Left lobe of liver (tissue), 2 donors: ENCODE data around the gene POLA1. TPM values are rescaled to one million over a fixed set of nuclear protein-coding genes. Genes with fewer than 3 reads are reported as not detected.
"Not testable (repeated sequence)": the region's sequence is repeated elsewhere in the genome, so short reads cannot be mapped to it uniquely, and the experiment has no call there.

Source experiments
- ATAC-seq: fragments of 200-7000 bp; cut with Tn5 transposase; one replicate; pipeline ENCODE4 v1.9.1; 2020; ENCODE audit warnings: mild to moderate bottlenecking, moderate library complexity
- DNase-seq: peaks from one replicate; pipeline ENCODE4 v3.0.0-alpha.2; 2020; ENCODE audit warnings: low spot score
- total RNA-seq: library from RNA; stranded (reverse); gene quantifications from one replicate; pipeline ENCODE4 v1.2.1, GENCODE V29; 2021
- donor health status: DM: no; HTN: no; CAD: no; lungs with moderate emphysema.
- donor health status: DM: no; HTN: yes; CAD: no.

The POLA1 gene, protein sequence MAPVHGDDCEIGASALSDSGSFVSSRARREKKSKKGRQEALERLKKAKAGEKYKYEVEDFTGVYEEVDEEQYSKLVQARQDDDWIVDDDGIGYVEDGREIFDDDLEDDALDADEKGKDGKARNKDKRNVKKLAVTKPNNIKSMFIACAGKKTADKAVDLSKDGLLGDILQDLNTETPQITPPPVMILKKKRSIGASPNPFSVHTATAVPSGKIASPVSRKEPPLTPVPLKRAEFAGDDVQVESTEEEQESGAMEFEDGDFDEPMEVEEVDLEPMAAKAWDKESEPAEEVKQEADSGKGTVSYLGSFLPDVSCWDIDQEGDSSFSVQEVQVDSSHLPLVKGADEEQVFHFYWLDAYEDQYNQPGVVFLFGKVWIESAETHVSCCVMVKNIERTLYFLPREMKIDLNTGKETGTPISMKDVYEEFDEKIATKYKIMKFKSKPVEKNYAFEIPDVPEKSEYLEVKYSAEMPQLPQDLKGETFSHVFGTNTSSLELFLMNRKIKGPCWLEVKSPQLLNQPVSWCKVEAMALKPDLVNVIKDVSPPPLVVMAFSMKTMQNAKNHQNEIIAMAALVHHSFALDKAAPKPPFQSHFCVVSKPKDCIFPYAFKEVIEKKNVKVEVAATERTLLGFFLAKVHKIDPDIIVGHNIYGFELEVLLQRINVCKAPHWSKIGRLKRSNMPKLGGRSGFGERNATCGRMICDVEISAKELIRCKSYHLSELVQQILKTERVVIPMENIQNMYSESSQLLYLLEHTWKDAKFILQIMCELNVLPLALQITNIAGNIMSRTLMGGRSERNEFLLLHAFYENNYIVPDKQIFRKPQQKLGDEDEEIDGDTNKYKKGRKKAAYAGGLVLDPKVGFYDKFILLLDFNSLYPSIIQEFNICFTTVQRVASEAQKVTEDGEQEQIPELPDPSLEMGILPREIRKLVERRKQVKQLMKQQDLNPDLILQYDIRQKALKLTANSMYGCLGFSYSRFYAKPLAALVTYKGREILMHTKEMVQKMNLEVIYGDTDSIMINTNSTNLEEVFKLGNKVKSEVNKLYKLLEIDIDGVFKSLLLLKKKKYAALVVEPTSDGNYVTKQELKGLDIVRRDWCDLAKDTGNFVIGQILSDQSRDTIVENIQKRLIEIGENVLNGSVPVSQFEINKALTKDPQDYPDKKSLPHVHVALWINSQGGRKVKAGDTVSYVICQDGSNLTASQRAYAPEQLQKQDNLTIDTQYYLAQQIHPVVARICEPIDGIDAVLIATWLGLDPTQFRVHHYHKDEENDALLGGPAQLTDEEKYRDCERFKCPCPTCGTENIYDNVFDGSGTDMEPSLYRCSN (N-terminal part only)
- 3.0 TPM for total RNA-seq

DNA sequence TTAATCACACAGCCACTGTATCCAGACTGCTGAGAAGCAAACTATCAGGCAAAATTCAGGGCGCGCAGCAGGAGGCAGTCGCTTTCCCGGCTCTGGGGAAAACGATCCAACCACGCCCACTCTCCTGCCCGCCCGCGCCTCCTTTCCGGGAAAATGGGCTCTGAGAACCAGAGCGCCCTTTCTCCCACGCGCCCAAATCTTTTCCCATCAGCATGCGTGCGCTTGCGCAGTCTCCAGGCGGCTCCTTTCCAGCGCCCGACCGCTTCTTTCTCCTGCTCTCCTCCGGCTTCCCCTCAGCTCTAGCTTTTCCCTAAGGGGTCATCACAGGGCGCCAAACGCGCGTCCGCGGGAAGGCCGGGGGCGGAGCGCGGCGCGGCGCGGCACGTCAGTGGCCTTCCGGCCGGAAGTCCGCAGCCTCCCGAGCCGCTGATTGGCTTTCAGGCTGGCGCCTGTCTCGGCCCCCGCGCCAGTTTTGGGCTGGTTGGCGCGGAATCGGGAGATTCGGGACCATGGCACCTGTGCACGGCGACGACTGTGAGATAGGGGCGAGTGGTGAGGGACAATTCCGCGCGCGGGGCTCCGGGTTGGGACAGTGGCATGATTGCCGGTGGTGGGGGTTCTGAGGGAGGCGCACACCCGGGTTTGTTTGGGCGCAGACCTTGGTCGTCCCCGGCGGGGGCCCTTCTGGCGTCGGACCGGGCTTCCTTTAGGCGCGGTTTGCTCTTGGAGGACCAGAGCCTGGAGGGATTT lies at the start of gene POLA1:
Gene POLA1, plus strand, starts transcription at position 466 of the 750 bp plus-strand sequence. Its CDS starts 44 bp downstream, at position 510.
- DNase-seq: peak; percentile 93
- ATAC-seq: peak; percentile 99

DNA sequence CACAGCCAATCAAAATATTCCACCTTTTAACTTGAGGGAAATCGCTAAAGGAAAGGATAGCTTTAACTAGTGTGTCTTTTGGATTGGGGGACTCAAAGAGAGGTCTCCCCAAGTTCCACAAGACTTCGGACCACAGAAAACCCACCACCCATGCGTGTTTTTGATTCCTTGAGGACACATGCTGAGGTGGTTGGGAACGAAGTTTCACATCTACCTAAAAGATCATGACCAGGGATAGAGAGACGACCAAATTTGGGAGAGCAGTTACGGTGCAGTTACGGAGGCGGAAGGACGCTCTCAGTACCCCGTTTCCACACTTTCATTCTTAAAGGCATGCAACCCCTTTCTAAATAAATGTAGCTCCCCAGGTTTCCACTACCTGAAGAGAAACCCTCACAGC lies 47.7 kb upstream of the POLA1 start:
- ATAC-seq (no peak), DNase-seq (no peak)

DNA sequence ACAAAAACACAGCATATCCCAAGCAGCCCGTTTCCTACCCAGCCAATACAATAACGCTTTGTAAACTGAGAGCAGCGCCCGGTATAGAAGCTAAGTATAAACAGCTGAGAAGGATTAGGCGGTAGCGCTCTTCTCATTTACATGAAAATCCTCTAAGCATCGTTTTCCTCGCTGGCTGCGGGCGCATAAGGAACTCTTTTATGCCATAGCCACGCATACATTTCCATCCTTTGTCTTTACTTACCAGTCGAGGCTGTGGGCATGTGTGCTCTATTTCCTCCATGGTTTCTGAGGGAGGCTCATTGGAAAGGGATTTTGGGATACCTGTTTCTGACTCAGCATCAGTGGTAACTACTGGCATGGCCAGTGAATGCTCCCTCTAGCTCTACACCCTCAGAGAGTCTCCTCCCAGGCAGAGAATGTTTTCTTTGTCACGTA lies 47.0 kb upstream of the POLA1 start:
- ATAC-seq (no peak), DNase-seq (no peak)

DNA sequence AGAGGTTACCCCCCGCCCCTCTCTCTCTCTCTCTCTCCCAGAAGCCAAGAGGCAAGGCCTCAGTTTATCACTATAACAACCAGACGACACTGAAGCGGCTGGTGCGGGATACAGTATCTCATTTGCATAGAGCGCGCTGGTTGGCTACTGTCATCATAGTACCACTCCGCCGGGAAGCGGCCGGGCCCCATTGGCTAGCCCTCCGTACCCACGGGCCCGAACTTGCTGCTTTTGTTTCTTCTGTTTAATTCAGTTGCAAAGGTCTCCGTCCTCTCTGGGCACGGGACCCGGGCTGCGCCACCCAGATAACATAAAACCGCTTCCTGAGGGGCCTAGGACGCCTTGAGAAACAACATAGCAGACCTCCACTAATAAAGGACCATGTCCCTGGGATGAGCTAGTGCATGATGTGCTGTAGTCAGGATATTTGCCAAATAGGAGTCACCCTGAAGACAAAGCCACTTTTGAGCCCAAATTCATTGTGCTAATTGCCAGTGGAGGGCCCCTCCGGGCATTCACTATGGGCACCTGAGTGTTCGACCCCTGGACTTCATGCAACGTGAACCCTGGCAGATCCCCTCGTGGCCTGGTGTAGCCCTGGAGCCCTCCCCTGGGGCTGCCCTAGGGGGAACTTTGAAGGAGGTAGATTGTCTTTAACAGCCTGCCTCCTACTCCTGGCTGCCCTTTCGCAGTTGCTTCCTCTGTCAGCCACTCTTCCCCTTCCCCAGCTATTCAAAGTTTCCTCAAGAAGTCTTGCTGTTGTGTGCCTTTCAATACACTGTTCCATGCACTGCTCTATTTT lies 46.3 kb upstream of the POLA1 start, which contains the start of gene PCYT1B:
Gene PCYT1B, minus strand, starts transcription at position 91 of the 802 bp plus-strand sequence. CDS start 242 bp downstream, outside the sequence.
- ATAC-seq (peak; percentile 55), DNase-seq (peak; percentile 37)

DNA sequence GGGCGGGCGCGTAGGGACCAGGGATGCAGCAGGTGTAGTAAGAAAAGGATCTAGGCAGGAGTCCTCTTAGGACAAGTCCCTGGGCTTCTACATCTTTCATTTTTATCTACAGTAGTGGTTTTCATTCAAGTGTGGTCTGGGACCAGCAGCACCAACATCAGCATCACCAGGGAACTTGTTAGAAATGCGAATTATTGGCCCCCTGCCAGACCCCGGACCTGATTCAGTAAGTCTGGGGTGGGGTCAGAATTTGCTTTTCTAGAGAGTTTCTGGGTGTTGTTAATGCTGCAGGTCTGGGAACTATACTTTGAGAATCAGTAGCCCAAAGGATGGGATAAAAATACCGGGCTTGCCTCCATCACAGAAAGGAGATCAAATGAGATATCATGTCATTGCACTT lies 45.2 kb upstream of the POLA1 start:
- ATAC-seq (no peak), DNase-seq (no peak)

DNA sequence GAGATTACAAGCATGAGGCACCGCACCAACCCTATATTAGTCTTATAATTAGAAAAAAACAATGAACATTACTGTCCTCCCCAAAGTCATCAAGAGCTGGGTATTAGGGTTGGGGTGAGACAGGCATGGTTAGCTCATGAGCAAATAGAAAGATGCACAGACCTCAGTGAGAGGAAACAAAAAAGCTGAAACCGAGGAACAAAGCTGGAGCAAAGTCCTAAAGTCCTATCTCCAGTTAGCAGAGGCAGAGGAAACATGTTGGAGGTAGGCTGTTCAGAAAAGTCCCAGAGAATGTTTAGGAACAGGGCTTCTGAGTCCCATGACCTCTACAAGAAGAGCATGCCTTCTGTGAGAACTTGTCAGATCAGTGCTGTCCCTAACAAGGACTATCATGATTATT lies 41.9 kb upstream of the POLA1 start:
- ATAC-seq: no peak

DNA sequence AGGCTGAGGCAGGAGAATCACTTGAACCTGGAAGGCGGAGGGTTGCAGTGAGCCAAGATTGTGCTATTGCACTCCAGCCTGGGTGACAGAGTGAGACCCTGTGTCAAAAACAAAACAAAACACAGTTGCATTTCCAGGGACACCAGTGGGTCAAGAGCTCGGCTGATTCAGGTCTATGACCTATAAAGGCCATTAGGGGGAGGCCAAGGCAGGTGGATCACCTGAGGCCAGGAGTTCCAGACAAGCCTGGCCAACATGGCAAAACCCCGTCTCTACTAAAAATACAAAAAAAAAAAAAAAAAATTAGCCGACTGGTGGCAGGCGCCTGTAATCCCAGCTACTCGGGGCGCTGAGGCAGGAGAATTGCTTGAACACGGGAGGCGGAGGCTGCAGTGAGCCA lies 38.0 kb upstream of the POLA1 start:
- DNase-seq: not testable (repeated sequence)
- peak; percentile 61 for ATAC-seq

More for the DNA sequence above, 41.9 kb upstream of the POLA1 start:
- no peak for DNase-seq

DNA sequence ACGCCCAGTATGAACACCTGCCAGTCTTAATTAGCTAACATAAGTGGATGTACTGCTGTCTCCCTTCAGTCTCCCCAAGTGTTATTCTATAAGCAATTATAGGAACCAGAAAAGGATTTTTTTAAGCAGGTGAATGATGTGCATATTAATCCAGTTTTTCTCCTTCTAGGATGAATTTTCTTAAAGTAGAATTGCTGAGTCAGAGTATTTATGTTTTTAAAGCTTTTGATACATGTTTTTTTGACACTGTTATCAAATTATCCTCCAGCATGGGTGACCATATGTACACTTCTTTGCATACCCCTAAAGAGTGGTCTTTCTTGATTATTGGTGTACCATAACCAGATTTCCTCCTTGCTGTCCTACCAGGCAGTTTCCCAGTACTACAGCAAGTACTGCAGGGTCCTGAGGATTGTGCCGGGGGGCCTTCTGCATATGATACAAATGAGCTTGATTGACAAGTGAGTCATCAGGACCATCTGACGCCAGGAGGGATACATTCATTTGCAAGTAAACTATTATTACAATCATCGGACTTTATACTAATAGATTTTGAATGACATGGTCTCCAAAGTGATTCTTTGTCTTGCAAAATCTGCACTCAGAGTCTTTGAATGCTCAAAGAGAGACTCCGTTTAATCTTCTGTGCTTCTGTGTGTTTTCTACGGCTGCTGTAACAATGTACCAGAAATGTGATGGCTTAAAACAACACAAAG lies 35.9 kb upstream of the POLA1 start:
- DNase-seq (no peak), ATAC-seq (no peak)

DNA sequence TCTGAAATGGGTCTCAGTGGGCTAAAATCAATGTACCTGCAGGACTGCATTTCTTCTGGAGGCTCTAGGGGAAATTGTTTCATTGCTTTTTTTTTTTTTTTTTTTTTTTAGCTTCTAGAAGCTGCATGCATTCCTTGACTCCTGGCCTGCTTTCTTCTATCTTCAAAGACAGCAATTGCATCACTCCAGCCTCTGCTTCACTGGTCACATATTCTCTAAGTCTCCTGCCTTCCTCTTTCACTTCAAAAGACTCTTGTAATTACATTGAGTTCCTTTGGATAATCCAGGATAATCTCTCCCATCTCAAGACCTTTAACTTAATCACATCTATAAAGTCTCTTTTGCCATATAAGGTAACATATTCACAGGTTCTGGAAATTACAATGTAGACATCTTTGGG lies 35.3 kb upstream of the POLA1 start:
- ATAC-seq (no peak), DNase-seq (no peak)

DNA sequence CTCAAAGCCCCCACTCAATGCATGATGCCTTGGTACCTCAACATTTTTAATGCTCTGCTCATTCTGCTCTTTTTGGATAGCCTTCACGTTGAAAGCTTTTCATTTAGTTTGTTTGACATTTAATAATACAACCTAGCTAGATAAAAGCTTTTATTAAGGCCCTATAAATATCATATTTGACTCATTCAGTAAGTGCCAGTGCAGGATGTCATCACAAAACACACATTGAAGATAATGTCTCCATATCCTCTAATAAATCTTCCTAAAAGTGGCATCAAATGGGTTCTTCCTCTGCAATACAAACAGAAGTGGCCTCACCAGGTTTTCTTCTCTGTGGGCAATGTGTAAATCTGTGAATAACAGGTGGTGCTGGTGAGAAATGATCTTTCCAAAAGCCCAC lies 34.6 kb upstream of the POLA1 start:
- ATAC-seq (no peak), DNase-seq (no peak)

DNA sequence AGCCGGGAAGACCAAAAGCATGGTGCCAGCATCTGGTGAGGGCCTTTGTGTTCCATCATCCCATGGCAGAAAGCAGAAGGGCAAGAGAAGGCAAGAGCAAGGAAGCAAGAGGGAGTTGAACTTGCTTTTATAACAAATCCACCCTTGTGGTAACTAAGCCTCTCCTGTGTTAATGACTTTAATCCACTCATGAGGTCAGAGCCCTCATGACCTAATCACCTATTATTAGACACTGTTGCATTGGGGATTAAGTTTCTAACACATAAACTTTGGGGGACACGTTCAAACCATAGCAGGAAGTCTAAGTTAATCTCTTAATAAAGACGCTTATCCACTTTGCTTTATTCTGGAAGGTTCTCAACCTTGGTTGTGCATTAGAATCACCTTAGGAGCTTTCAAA lies 34.1 kb upstream of the POLA1 start:
- ATAC-seq (no peak), DNase-seq (no peak)

DNA sequence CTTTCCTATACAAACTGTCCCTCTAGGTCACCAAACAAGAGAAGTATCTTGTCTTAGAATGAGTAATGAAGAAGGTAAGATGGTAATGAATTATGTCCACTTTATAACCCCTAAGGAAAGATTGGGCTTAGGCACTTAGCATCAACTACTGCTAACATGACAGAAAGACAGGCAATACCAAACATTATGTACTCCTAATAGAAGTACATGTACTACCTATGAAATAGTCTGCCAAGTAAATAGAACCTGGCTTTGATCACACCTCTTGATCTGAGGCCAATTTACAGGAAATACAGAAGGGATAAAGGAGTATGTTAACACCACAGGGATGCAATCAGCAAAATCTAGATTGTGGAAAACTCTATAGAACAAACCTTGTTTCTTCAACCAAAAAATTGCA lies 32.4 kb upstream of the POLA1 start:
- ATAC-seq: no peak
- no peak for DNase-seq

DNA sequence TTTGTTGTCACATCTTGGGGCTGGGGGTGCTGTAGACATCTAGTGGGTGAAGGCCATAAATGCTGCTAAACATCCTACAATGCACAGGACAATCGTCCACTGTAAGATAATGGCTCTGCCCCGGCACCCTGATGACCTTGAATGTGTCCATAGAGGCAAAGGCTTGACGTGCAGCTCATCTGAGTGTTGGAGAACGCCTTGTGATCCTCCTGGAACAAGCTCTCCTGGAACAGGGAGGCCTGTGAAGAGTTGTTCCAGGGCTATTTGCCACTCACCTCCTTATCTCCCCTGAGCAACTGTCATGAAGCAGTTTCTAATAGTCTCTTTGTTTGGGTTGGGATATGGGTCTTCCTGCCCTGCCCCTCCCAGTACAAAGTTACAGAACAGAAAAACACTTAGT lies 31.4 kb upstream of the POLA1 start:
- no peak for DNase-seq
- no peak for ATAC-seq

DNA sequence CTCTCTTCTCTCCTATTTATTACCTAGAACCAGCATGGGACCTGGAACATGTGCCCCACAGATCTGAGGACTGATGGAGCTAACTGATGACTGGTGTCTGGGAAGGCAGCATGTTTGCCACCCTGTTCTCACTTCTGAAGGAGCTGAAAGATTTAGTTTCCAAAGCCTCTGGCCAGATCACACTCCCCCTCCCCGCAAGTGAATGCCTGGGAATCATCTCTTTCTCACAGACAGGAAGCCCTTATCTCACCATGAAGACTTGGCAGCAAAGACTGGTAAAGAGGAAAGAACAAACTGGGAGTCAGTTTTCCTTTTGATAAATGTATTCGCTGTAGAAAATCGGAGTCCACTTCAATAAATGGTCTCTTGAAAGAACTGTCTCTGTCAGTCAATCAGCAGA lies 25.6 kb upstream of the POLA1 start:
- no peak for DNase-seq
- no peak for ATAC-seq

DNA sequence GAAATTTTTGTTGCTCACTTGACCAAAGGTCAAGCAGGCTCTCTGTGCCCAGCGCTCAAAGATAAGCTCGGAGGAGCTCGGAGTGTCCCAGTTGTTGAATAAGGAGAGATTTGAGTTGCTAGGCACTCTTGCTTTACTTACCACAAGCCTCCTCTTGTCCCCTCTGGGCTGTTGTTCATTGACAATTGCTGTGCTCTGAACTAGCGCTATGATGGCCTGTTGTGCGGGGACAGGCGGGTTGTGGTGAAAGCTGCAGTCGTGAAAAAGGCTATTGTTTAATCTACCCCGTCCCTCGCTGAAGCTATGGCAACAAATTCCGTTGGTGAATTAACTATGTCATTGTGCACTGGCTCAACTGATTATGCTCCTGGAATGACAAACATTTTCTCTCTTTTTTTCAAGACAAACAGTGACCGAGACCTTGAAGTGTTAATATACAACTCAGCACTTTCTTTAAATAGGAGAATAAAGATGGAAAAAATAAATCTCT lies 21.0 kb upstream of the POLA1 start:
- ATAC-seq (no peak), DNase-seq (no peak)

DNA sequence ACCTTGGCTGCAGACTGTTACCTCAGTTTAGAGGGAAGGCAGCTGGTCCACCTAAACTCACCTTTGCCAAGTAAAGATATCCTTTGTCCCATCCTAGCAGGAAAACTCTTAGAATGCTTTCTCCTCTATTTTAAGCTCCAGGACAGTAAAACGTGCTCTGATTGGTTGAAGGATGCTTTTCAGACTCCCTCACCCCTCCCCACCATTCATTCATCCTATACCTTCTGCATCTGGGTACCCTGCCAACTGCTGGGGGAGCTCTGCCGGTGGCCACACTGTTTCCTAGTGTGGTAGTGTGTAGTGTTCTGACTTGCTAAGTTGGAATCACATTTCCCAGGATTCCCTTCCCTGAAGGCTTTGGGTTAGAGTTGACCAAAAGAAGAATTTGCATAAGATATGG lies 20.3 kb upstream of the POLA1 start:
- ATAC-seq (no peak), DNase-seq (no peak)

DNA sequence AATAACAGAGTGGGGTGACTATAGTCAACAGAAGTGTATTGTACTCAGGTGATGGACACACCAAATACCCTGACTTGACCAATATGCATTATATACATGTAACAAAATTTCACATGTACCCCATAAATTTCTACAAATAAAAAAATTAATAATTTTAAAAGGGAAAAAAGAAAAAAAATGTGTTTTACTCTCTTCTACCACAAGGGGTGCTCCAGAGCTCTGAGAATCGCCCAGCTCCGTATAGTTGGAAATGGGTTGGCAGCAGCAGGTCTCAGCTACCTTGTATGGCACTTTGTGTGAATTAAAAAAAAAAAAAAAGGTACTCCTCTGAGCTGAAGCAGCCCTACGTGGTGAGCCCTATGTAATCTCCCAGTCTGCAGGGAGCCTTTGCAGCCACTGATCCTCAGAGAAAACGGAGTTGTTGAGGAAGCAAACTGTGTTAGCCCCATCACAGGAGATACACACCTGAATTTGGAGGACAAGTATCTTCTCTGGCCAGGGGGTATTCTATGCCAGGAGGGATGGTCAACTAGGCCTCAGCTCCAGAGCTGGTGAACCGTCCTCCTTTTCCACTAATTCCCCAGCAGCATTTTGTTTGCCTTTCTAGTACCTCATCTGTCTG lies 17.2 kb upstream of the POLA1 start:
- no peak for DNase-seq
- ATAC-seq: peak; percentile 66
